PC-9 (cell line): Measurements from ENCODE around the gene PLAGL1. TPM values are rescaled to one million over a fixed set of nuclear protein-coding genes. Genes with fewer than 3 reads are reported as not detected.

Source experiments
- BruUV-seq: library from RNA; stranded (reverse); fragments of 400-500 nt; replicated peaks from 2 replicates; lab custom pipeline; 2021; lab: Mats Ljungman, UMichigan
- CTCF ChIA-PET: fragments of 300-600 bp; sonication (Branson Sonifier 250); formaldehyde crosslinking; loops from one replicate; lab custom pipeline; 2022; ENCODE audit warnings: antibody characterized with exemption; lab: Charles Lee
- POLR2A ChIA-PET: fragments of 300-600 bp; sonication (Branson Sonifier 250); formaldehyde crosslinking; loops from one replicate; lab custom pipeline; 2022; ENCODE audit warnings: antibody characterized with exemption; ENCODE audit not compliant: unreplicated experiment; lab: Charles Lee
- DNase-seq, 2 experiments: peaks; one replicate each; pipeline versions ENCODE4 v3.0.0 to v3.0.0-alpha.2; 2015 to 2022; ENCODE audit warnings: mixed read lengths in 1 of 2
- H2AFZ ChIP-seq: fragments of 200-600 bp; sonication (generic); 2 replicates; pipeline ENCODE4 v1.8.1; 2017; ENCODE audit warnings: antibody characterized with exemption
- H3F3A ChIP-seq: fragments of 200-600 bp; sonication (generic); 2 replicates; pipeline ENCODE4 v1.8.1; 2017; ENCODE audit warnings: antibody characterized with exemption, mild to moderate bottlenecking, low read depth; ENCODE audit not compliant: insufficient read depth
- H3K27ac ChIP-seq: fragments of 200-600 bp; sonication (generic); 2 replicates; pipeline ENCODE4 v1.6.1; 2016; ENCODE audit warnings: mixed run types
- H3K27me3 ChIP-seq: fragments of 200-600 bp; sonication (generic); 2 replicates; pipeline ENCODE4 v1.6.1; 2016; ENCODE audit warnings: low read depth, mixed run types; ENCODE audit not compliant: insufficient read depth
- H3K36me3 ChIP-seq: fragments of 200-600 bp; sonication (generic); 2 replicates; pipeline ENCODE4 v1.6.1; 2016; ENCODE audit warnings: low read depth, mixed run types
- H3K4me1 ChIP-seq: fragments of 200-600 bp; sonication (generic); replicated peaks from 2 replicates; pipeline ENCODE4 v1.6.1; 2016; ENCODE audit warnings: mixed run types; ENCODE audit not compliant: insufficient read depth
- H3K4me2 ChIP-seq: fragments of 200-600 bp; sonication (generic); 2 replicates; pipeline ENCODE4 v1.6.1; 2017; ENCODE audit warnings: mixed run types
- H3K4me3 ChIP-seq: fragments of 200-600 bp; sonication (generic); 2 replicates; pipeline ENCODE4 v1.6.1; 2016; ENCODE audit warnings: mixed run types
- H3K79me2 ChIP-seq: fragments of 200-600 bp; sonication (generic); 2 replicates; pipeline ENCODE4 v1.6.1; 2017; ENCODE audit warnings: low read depth, mixed run types
- H3K9me2 ChIP-seq: fragments of 200-600 bp; sonication (generic); 2 replicates; pipeline ENCODE4 v1.8.1; 2017; ENCODE audit warnings: mild to moderate bottlenecking; ENCODE audit not compliant: insufficient read depth
- H3K9me3 ChIP-seq: fragments of 200-600 bp; sonication (generic); 2 replicates; pipeline ENCODE4 v1.8.1; 2016; ENCODE audit warnings: low read depth; ENCODE audit not compliant: insufficient read depth
- H4K20me1 ChIP-seq: fragments of 200-600 bp; sonication (generic); 2 replicates; pipeline ENCODE4 v1.8.1; 2017; ENCODE audit not compliant: insufficient read depth
- CTCF ChIP-seq: fragments of 200-600 bp; sonication (generic); conservative IDR thresholded peaks from 2 replicates; pipeline ENCODE4 v1.6.1; 2017; ENCODE audit warnings: mixed run types, antibody characterized with exemption, mild to moderate bottlenecking, moderate library complexity
- EZH2 ChIP-seq: fragments of 200-600 bp; sonication (generic); IDR thresholded peaks from 2 replicates; pipeline ENCODE4 v1.8.0; 2017; ENCODE audit warnings: antibody characterized with exemption, low read depth
- intact Hi-C: fragments of 100-400 bp; cut with micrococcal nuclease; formaldehyde crosslinking; loops from one replicate; pipeline ENCODE4 v1.10.0; 2022; ENCODE audit not compliant: unreplicated experiment
- total RNA-seq: library from RNA; stranded (reverse); gene quantifications from 2 replicates; pipeline ENCODE4 v1.2.3, GENCODE V29; 2021

Gene PLAGL1
- total RNA-seq, 1 experiment from 2014 or later: 8.3 TPM

- Histone ChIP-seq H3K79me2 (no peaks in the 10 kb centered on the region), H3K4me1 (no peaks in the 10 kb centered on the region), H3F3A (no peaks in the 10 kb centered on the region), H3K36me3 (no peaks in the 10 kb centered on the region), H3K4me2 (no peak overlapping the region), H4K20me1 (no peaks in the 10 kb centered on the region), H3K9me2 (no peaks in the 10 kb centered on the region), H3K9me3 (no peaks in the 10 kb centered on the region), H3K27ac (no peak overlapping the region), H3K27me3 (no peaks in the 10 kb centered on the region), H2AFZ (no peak overlapping the region), H3K4me3 (no peak overlapping the region)
- no peak for TF ChIP-seq CTCF
- CTCF ChIA-PET: no interaction called here
- intact Hi-C loops: no loop called here
- POLR2A ChIA-PET: no interaction called here
- no peak for DNase-seq
- no TSS peak for BruUV-seq
Measured at GRCh38 chr6:144029452-144029851, 21.4 kb upstream of the PLAGL1 start.

- DNase-seq: no peak
- CTCF ChIA-PET: interaction anchor here (0.7 kb wide), 1 partner anchor 577 kb away, joined by 4 read pairs; the partner anchor contains the start of genes ADAT2 and PEX3
Measured at GRCh38 chr6:144027932-144028587, 20.0 kb upstream of the PLAGL1 start.

GRCh38 chr6:144023216-144023615, 15.2 kb upstream of the PLAGL1 start:
- H2AFZ ChIP-seq: no peak overlapping the region

More at GRCh38 chr6:144027932-144028587, 20.0 kb upstream of the PLAGL1 start:
- H3K9me2 ChIP-seq: no peaks in the 10 kb centered on the region
- H3K9me3 ChIP-seq: no peaks in the 10 kb centered on the region
- H3K4me1 ChIP-seq: no peaks in the 10 kb centered on the region
- TF ChIP-seq CTCF (no peak), EZH2 (no peak)
- H2AFZ ChIP-seq: no peak overlapping the region
- POLR2A ChIA-PET: interaction anchor here (0.7 kb wide), 1 partner anchor 457 kb away, joined by 3 read pairs; no protein-coding TSS in a partner anchor
- H3K27ac ChIP-seq: no peak overlapping the region
- H3K27me3 ChIP-seq: no peaks in the 10 kb centered on the region
- H3F3A ChIP-seq: no peaks in the 10 kb centered on the region
- BruUV-seq: no TSS peak
- no peak overlapping the region for H3K4me2 ChIP-seq
- no peaks in the 10 kb centered on the region for H3K79me2 ChIP-seq
- no peaks in the 10 kb centered on the region for H3K36me3 ChIP-seq
- intact Hi-C loops: no loop called here
- H4K20me1 ChIP-seq: no peaks in the 10 kb centered on the region
- no peak overlapping the region for H3K4me3 ChIP-seq

More at GRCh38 chr6:144023216-144023615, 15.2 kb upstream of the PLAGL1 start:
- intact Hi-C loops: no loop called here
- no peaks in the 10 kb centered on the region for H3F3A ChIP-seq
- H3K4me1 ChIP-seq: no peaks in the 10 kb centered on the region
- no peaks in the 10 kb centered on the region for H3K9me2 ChIP-seq
- H3K79me2 ChIP-seq: no peaks in the 10 kb centered on the region
- no peak for DNase-seq
- H3K27ac ChIP-seq: no peak overlapping the region
- no peaks in the 10 kb centered on the region for H3K36me3 ChIP-seq
- TF ChIP-seq CTCF (no peak), EZH2 (no peak)
- H3K4me2 ChIP-seq: no peak overlapping the region
- H4K20me1 ChIP-seq: no peaks in the 10 kb centered on the region
- no peaks in the 10 kb centered on the region for H3K9me3 ChIP-seq
- BruUV-seq: no TSS peak
- ChIA-PET POLR2A (no interaction called here), CTCF (interaction anchor here (0.6 kb wide), 1 partner anchor 228 kb away, joined by 6 read pairs; no protein-coding TSS in a partner anchor)
- H3K4me3 ChIP-seq: no peak overlapping the region
- no peaks in the 10 kb centered on the region for H3K27me3 ChIP-seq
